Right atrium auricular region (tissue), 2 donors: ENCODE data around the gene DEFB129. TPM values are rescaled to one million over a fixed set of nuclear protein-coding genes. Genes with fewer than 3 reads are reported as not detected.
"Not testable (repeated sequence)": the region's sequence is repeated elsewhere in the genome, so short reads cannot be mapped to it uniquely, and the experiment has no call there.

Experiments
- DNase-seq: peaks from one replicate; pipeline ENCODE4 v3.0.0-alpha.2; 2019; ENCODE audit warnings: low spot score
- H3K27ac ChIP-seq, 2 donors: fragments of 200-600 bp; sonication (generic); 1 replicate in 1 of 2; 2 replicates in 1 of 2; pipeline ENCODE4 v1.5.1; 2016 to 2019
- H3K27me3 ChIP-seq, 2 donors: fragments of 200-600 bp; sonication (generic); one replicate each; pipeline versions ENCODE4 v1.5.1 to v1.6.0; 2017 to 2019
- H3K36me3 ChIP-seq: fragments of 200-600 bp; sonication (generic); one replicate; pipeline ENCODE4 v1.5.1; 2016
- H3K4me1 ChIP-seq, 2 donors: fragments of 200-600 bp; sonication (generic); one replicate each; pipeline versions ENCODE4 v1.5.1 to v1.6.0; 2017 to 2019
- H3K4me3 ChIP-seq, 2 donors: fragments of 200-600 bp; sonication (generic); 1 replicate in 1 of 2; 2 replicates in 1 of 2; pipeline ENCODE4 v1.5.1; 2017 to 2019; ENCODE audit warnings: mild to moderate bottlenecking in 1 of 2, moderate library complexity in 1 of 2
- H3K9me3 ChIP-seq, 2 donors: fragments of 200-600 bp; sonication (generic); one replicate each; pipeline ENCODE4 v1.5.1; 2019
- CTCF ChIP-seq, 2 donors: fragments of 200-600 bp; sonication (generic); IDR thresholded peaks; one replicate each; pipeline ENCODE4 v1.5.1; 2019; ENCODE audit warnings: antibody characterized with exemption in 2 of 2
- total RNA-seq, 2 donors: library from RNA; depleted of rRNA; stranded (reverse); fragments of >200 nt; gene quantifications; one replicate each; pipeline ENCODE4 v1.1.0, GENCODE V29; 2016

Gene DEFB129
- total RNA-seq, 2 donors from 2014 or later, result not detected

- Histone ChIP-seq H3K9me3 (no peaks in the 10 kb centered on the region), H3K27ac (no peak overlapping the region), H3K27me3 (no peaks in the 10 kb centered on the region), H3K36me3 (no peaks in the 10 kb centered on the region), H3K4me3 (no peak overlapping the region), H3K4me1 (no peaks in the 10 kb centered on the region)
- no peak for DNase-seq
- peak in 1 of 2 donors; percentile 56 for TF ChIP-seq CTCF (IDR thresholded peaks at IDR 0.05)
These were observed 7.6 kb upstream of the DEFB129 start for GRCh38 chr20:219290-220115.

GRCh38 chr20:221258-221830, 5.7 kb upstream of the DEFB129 start:
- no peak for TF ChIP-seq CTCF (IDR thresholded peaks at IDR 0.05)
- H3K9me3 ChIP-seq, result no peaks in the 10 kb centered on the region
- H3K27ac ChIP-seq, result no peak overlapping the region
- DNase-seq, result no peak
- no peaks in the 10 kb centered on the region for H3K36me3 ChIP-seq
- H3K4me3 ChIP-seq, result no peak overlapping the region
- no peaks in the 10 kb centered on the region for H3K4me1 ChIP-seq
- H3K27me3 ChIP-seq, result no peaks in the 10 kb centered on the region

- H3K4me3 ChIP-seq, DNase-seq, H3K4me1 ChIP-seq, H3K36me3 ChIP-seq, H3K27me3 ChIP-seq, H3K9me3 ChIP-seq, H3K27ac ChIP-seq: not testable (repeated sequence)
These were observed 1.2 kb upstream of the DEFB129 start for GRCh38 chr20:225879-226278.

GRCh38 chr20:227439-228105, 514 bp downstream of the DEFB129 start:
- Histone ChIP-seq H3K36me3 (no peaks in the 10 kb centered on the region), H3K4me3 (no peak overlapping the region), H3K4me1 (no peaks in the 10 kb centered on the region), H3K27ac (no peak overlapping the region), H3K9me3 (no peaks in the 10 kb centered on the region), H3K27me3 (no peaks in the 10 kb centered on the region)
- TF ChIP-seq CTCF (IDR thresholded peaks at IDR 0.05), result no peak
- DNase-seq, result no peak

GRCh38 chr20:235891-236290, 8.8 kb downstream of the DEFB129 start:
- DNase-seq, result no peak
- Histone ChIP-seq H3K9me3 (no peaks in the 10 kb centered on the region), H3K36me3 (no peaks in the 10 kb centered on the region), H3K27me3 (no peaks in the 10 kb centered on the region), H3K4me3 (no peak overlapping the region), H3K27ac (no peak overlapping the region), H3K4me1 (no peaks in the 10 kb centered on the region)
- peak in 1 of 2 donors; percentile 47 for TF ChIP-seq CTCF (IDR thresholded peaks at IDR 0.05)

GRCh38 chr20:237489-237888, 10.4 kb downstream of the DEFB129 start:
- H3K27ac ChIP-seq, result no peak overlapping the region
- no peaks in the 10 kb centered on the region for H3K9me3 ChIP-seq
- H3K27me3 ChIP-seq, result no peaks in the 10 kb centered on the region
- no peak for TF ChIP-seq CTCF (IDR thresholded peaks at IDR 0.05)
- DNase-seq, result no peak
- no peak overlapping the region for H3K4me3 ChIP-seq
- H3K36me3 ChIP-seq, result no peaks in the 10 kb centered on the region
- no peaks in the 10 kb centered on the region for H3K4me1 ChIP-seq
